ENCODE data around the gene LRBA.

- no peak for TF ChIP-seq CTCF (IDR thresholded peaks at IDR 0.05)
- TF ChIP-seq POLR2A (IDR thresholded peaks at IDR 0.05) = no peak
These were observed 230.8 kb downstream of the LRBA start for GRCh38 chr4:150784305-150784704.

Measured in body of pancreas (tissue), 4 donors.